Measurements from ENCODE around the gene CORT. TPM values are rescaled to one million over a fixed set of nuclear protein-coding genes. Genes with fewer than 3 reads are reported as not detected.

Gene CORT
- total and polyA plus RNA-seq, 12 donors, result 0.13 to 0.66 (median 0.36) TPM; not detected in 7

- H3K36me3 ChIP-seq, result peaks cover 0 to 26% (median 0%) of the 10 kb centered on the region in 9 donors
- H3K4me1 ChIP-seq, result peaks cover 0 to 36% (median 23%) of the 10 kb centered on the region in 9 donors
- peak overlapping the region in 6 of 10 donors; percentile 23 to 47 (median 35) for H3K4me3 ChIP-seq
- H3K27ac ChIP-seq, result peak overlapping the region in 6 of 10 donors; percentile 11 to 82 (median 51)
- H3K9me3 ChIP-seq, result no peaks in the 10 kb centered on the region
- intact Hi-C loops (cut with DNase I), result loop anchor here (1.0 to 10.0 kb wide), 8 partner anchors 60 to 450 kb away; partner anchors contain the start of gene CENPS (in 7 of the 10)
- WGBS, 2 donors, result 6 to 8% methylated on average over 15 of the region's 15 CpGs
- TF ChIP-seq CTCF (IDR thresholded peaks at IDR 0.05), result peak; percentile 80 to 92 (median 88)
- ATAC-seq (peak; percentile 69 to 92 (median 86)), DNase-seq (peak; percentile 65 to 68)
- H3K27me3 ChIP-seq, result no peaks in the 10 kb centered on the region
Measured at GRCh38 chr1:10494754-10495474, 45.1 kb downstream of the CORT start.

GRCh38 chr1:10495475-10495817, 45.6 kb downstream of the CORT start:
- no peaks in the 10 kb centered on the region for H3K9me3 ChIP-seq
- peak overlapping the region in 6 of 10 donors; percentile 23 to 47 (median 35) for H3K4me3 ChIP-seq

GRCh38 chr1:10495952-10496351, 46.1 kb downstream of the CORT start:
- DNase-seq, result no peak
- intact Hi-C loops (cut with DNase I), result loop anchor here in 8 of 10 donors (2.0 to 10.0 kb wide), 5 partner anchors 61 to 449 kb away; partner anchors contain the start of gene CENPS (in 4 of the 8)
- TF ChIP-seq CTCF (IDR thresholded peaks at IDR 0.05), result no peak
- peaks cover 0 to 25% (median 0%) of the 10 kb centered on the region in 9 donors for H3K36me3 ChIP-seq
- ATAC-seq, result peak in 5 of 8 donors; percentile 6 to 46 (median 20)
- H3K9me3 ChIP-seq, result no peaks in the 10 kb centered on the region
- no peaks in the 10 kb centered on the region for H3K27me3 ChIP-seq
- no peak overlapping the region for H3K4me3 ChIP-seq
- WGBS, 2 donors, result 80 to 87% methylated on average over 14 of the region's 14 CpGs
- peak overlapping the region in 5 of 10 donors; percentile 11 to 82 (median 64) for H3K27ac ChIP-seq
- peaks cover 0 to 36% (median 20%) of the 10 kb centered on the region in 9 donors for H3K4me1 ChIP-seq

More at GRCh38 chr1:10495475-10495817, 45.6 kb downstream of the CORT start:
- peaks cover 0 to 34% (median 22%) of the 10 kb centered on the region in 9 donors for H3K4me1 ChIP-seq
- peak overlapping the region in 7 of 10 donors; percentile 11 to 82 (median 64) for H3K27ac ChIP-seq
- peaks cover 0 to 25% (median 0%) of the 10 kb centered on the region in 9 donors for H3K36me3 ChIP-seq
- intact Hi-C loops (cut with DNase I), result loop anchor here in 8 of 10 donors (2.0 to 10.0 kb wide), 5 partner anchors 61 to 449 kb away; partner anchors contain the start of gene CENPS (in 4 of the 8)
- H3K27me3 ChIP-seq, result no peaks in the 10 kb centered on the region
- ATAC-seq (no peak), DNase-seq (no peak)
- WGBS, 2 donors, result 70 to 75% methylated on average over 10 of the region's 10 CpGs
- TF ChIP-seq CTCF (IDR thresholded peaks at IDR 0.05), result no peak

GRCh38 chr1:10497109-10497508, 47.3 kb downstream of the CORT start:
- 91 to 92% methylated on average over 7 of the region's 7 CpGs for WGBS, 2 donors
- Histone ChIP-seq H3K4me3 (no peak overlapping the region), H3K4me1 (peaks cover 0 to 36% (median 20%) of the 10 kb centered on the region in 9 donors), H3K9me3 (no peaks in the 10 kb centered on the region), H3K36me3 (peaks cover 0 to 22% (median 0%) of the 10 kb centered on the region in 9 donors), H3K27ac (no peak overlapping the region), H3K27me3 (no peaks in the 10 kb centered on the region)
- DNase-seq (no peak), ATAC-seq (no peak)
- intact Hi-C loops (cut with DNase I), result loop anchor here in 5 of 10 donors (5.0 to 10.0 kb wide), 3 partner anchors 62 to 448 kb away; partner anchors contain the start of gene CENPS (in 2 of the 5)
- no peak for TF ChIP-seq CTCF (IDR thresholded peaks at IDR 0.05)
